Testis (tissue), 2 donors: Measurements from ENCODE around the gene CNIH3.

ENCODE experiments used
- POLR2A ChIP-seq: fragments of 450-650 bp; IDR thresholded peaks from one replicate; pipeline ENCODE4 v1.6.1; 2017; ENCODE audit warnings: antibody characterized with exemption, mild to moderate bottlenecking, moderate library complexity
- TF ChIP-seq, protein P1 (sequence below), 3 experiments: fragments of 450-650 bp in 2 of 3; fragments of 200-600 bp in 1 of 3; sonication (generic) in 1 of 3; IDR thresholded peaks; one replicate each; pipeline ENCODE4 v1.5.1; 2016 to 2019; ENCODE audit warnings: antibody characterized with exemption in 3 of 3, mild to moderate bottlenecking in 2 of 3, moderate library complexity in 1 of 3

DNA sequence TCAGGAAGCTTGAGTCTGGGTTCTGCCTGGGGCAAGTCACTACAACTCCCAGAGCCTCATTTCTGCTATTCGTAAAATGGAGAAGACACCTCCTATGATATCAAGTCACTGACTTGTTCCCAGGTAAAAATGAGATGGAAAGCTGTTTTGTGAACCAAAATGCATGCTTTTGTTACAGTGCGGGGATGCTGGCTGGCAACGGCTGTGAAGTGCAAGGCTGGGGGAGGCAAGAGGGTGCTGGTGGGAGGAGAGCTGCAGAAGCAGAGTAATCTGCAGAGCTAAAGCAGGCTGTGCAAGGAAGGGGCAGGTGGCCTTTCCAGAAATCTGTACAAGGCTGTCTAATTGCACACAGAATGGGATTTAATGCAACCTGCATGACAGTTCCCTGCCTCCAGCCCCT, 150.9 kb downstream of the CNIH3 start:
- TF ChIP-seq, protein P1, sequence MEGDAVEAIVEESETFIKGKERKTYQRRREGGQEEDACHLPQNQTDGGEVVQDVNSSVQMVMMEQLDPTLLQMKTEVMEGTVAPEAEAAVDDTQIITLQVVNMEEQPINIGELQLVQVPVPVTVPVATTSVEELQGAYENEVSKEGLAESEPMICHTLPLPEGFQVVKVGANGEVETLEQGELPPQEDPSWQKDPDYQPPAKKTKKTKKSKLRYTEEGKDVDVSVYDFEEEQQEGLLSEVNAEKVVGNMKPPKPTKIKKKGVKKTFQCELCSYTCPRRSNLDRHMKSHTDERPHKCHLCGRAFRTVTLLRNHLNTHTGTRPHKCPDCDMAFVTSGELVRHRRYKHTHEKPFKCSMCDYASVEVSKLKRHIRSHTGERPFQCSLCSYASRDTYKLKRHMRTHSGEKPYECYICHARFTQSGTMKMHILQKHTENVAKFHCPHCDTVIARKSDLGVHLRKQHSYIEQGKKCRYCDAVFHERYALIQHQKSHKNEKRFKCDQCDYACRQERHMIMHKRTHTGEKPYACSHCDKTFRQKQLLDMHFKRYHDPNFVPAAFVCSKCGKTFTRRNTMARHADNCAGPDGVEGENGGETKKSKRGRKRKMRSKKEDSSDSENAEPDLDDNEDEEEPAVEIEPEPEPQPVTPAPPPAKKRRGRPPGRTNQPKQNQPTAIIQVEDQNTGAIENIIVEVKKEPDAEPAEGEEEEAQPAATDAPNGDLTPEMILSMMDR (IDR thresholded peaks at IDR 0.05), result no peak
- no peak for TF ChIP-seq POLR2A
